ENCODE results near the gene EXOC3L1. TPM values are rescaled to one million over a fixed set of nuclear protein-coding genes. Genes with fewer than 3 reads are reported as not detected.

The EXOC3L1 gene
- total RNA-seq, 1 experiment from 2014 or later = not detected

GRCh38 chr16:67146523-67147357 is 43.2 kb downstream of the EXOC3L1 start:
- ATAC-seq = no peak
- DNase-seq = no peak
- H3K79me2 ChIP-seq (ENCODE audit: low read length) = no peaks in the 10 kb centered on the region
- no peaks in the 10 kb centered on the region for H3K27me3 ChIP-seq (ENCODE audit: low read length)
- POLR2A ChIA-PET (ENCODE audit: unreplicated experiment) = no interaction called here
- CTCF ChIA-PET = no interaction called here
- H3K36me3 ChIP-seq (ENCODE audit: low read depth, low read length) = no peaks in the 10 kb centered on the region; the same call in 1 of the 2 replicates
- TF ChIP-seq EZH2phosphoT487 (IDR thresholded peaks at IDR 0.05; ENCODE audit: borderline replicate concordance, low read length) (no peak), EZH2 (IDR thresholded peaks at IDR 0.05; ENCODE audit: low read length, unreplicated experiment) (no peak)
- TF ChIP-seq, protein P1, sequence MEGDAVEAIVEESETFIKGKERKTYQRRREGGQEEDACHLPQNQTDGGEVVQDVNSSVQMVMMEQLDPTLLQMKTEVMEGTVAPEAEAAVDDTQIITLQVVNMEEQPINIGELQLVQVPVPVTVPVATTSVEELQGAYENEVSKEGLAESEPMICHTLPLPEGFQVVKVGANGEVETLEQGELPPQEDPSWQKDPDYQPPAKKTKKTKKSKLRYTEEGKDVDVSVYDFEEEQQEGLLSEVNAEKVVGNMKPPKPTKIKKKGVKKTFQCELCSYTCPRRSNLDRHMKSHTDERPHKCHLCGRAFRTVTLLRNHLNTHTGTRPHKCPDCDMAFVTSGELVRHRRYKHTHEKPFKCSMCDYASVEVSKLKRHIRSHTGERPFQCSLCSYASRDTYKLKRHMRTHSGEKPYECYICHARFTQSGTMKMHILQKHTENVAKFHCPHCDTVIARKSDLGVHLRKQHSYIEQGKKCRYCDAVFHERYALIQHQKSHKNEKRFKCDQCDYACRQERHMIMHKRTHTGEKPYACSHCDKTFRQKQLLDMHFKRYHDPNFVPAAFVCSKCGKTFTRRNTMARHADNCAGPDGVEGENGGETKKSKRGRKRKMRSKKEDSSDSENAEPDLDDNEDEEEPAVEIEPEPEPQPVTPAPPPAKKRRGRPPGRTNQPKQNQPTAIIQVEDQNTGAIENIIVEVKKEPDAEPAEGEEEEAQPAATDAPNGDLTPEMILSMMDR (conservative IDR thresholded peaks at IDR 0.05; ENCODE audit: low read depth, low read length) = no peak
- H2AFZ ChIP-seq (ENCODE audit: low read length) = no peak overlapping the region
- H3K4me2 ChIP-seq (ENCODE audit: low read length) = no peak overlapping the region
- no peak overlapping the region for H3K4me3 ChIP-seq (ENCODE audit: low read length)
- H3K27ac ChIP-seq (ENCODE audit: low read length) = no peak overlapping the region
- H3K9ac ChIP-seq (ENCODE audit: low read length) = no peak overlapping the region
- H3F3A ChIP-seq (ENCODE audit: low read length, unreplicated experiment) = no peaks in the 10 kb centered on the region
- no TSS peak for BruUV-seq (replicated peaks)
- no peaks in the 10 kb centered on the region for H3K9me2 ChIP-seq (replicated peaks; ENCODE audit: low read length)
- H3K9me3 ChIP-seq (ENCODE audit: low read length) = no peaks in the 10 kb centered on the region
- no peaks in the 10 kb centered on the region for H3K4me1 ChIP-seq (ENCODE audit: insufficient read depth, low read length)
- H4K20me1 ChIP-seq (ENCODE audit: low read length) = no peaks in the 10 kb centered on the region
- intact Hi-C loops (cut with micrococcal nuclease) = no loop called here

GRCh38 chr16:67145746-67146145 is 44.2 kb downstream of the EXOC3L1 start:
- no peaks in the 10 kb centered on the region for H4K20me1 ChIP-seq (ENCODE audit: low read length)
- H3F3A ChIP-seq (ENCODE audit: low read length, unreplicated experiment) = no peaks in the 10 kb centered on the region
- no peak overlapping the region for H3K4me3 ChIP-seq (ENCODE audit: low read length)
- no TSS peak for BruUV-seq (replicated peaks)
- H3K9me3 ChIP-seq (ENCODE audit: low read length) = no peaks in the 10 kb centered on the region
- no peaks in the 10 kb centered on the region for H3K27me3 ChIP-seq (ENCODE audit: low read length)
- H3K27ac ChIP-seq (ENCODE audit: low read length) = no peak overlapping the region
- no peaks in the 10 kb centered on the region; the same call in 1 of the 2 replicates for H3K36me3 ChIP-seq (ENCODE audit: low read depth, low read length)
- H3K9ac ChIP-seq (ENCODE audit: low read length) = no peak overlapping the region
- intact Hi-C loops (cut with micrococcal nuclease) = no loop called here
- no peak overlapping the region for H3K4me2 ChIP-seq (ENCODE audit: low read length)
- POLR2A ChIA-PET (ENCODE audit: unreplicated experiment) = no interaction called here
- no peaks in the 10 kb centered on the region for H3K4me1 ChIP-seq (ENCODE audit: insufficient read depth, low read length)
- no peaks in the 10 kb centered on the region for H3K79me2 ChIP-seq (ENCODE audit: low read length)
- no peaks in the 10 kb centered on the region for H3K9me2 ChIP-seq (replicated peaks; ENCODE audit: low read length)
- H2AFZ ChIP-seq (ENCODE audit: low read length) = no peak overlapping the region
- no peak for TF ChIP-seq EZH2 (IDR thresholded peaks at IDR 0.05; ENCODE audit: low read length, unreplicated experiment)
- no peak for TF ChIP-seq EZH2phosphoT487 (IDR thresholded peaks at IDR 0.05; ENCODE audit: borderline replicate concordance, low read length)
- TF ChIP-seq, protein P1 (conservative IDR thresholded peaks at IDR 0.05; ENCODE audit: low read depth, low read length) = no peak
- DNase-seq = no peak
- CTCF ChIA-PET = no interaction called here
- no peak for ATAC-seq

GRCh38 chr16:67144943-67145342 is 45.0 kb downstream of the EXOC3L1 start:
- Histone ChIP-seq H4K20me1 (ENCODE audit: low read length) (no peaks in the 10 kb centered on the region), H3K36me3 (ENCODE audit: low read depth, low read length) (no peaks in the 10 kb centered on the region; the same call in 1 of the 2 replicates), H3K9me3 (ENCODE audit: low read length) (no peaks in the 10 kb centered on the region), H3K4me1 (ENCODE audit: insufficient read depth, low read length) (no peaks in the 10 kb centered on the region), H2AFZ (ENCODE audit: low read length) (no peak overlapping the region), H3K27ac (ENCODE audit: low read length) (no peak overlapping the region), H3K4me2 (ENCODE audit: low read length) (no peak overlapping the region), H3K79me2 (ENCODE audit: low read length) (no peaks in the 10 kb centered on the region), H3K9ac (ENCODE audit: low read length) (no peak overlapping the region), H3K9me2 (replicated peaks; ENCODE audit: low read length) (no peaks in the 10 kb centered on the region), H3K4me3 (ENCODE audit: low read length) (no peak overlapping the region), H3F3A (ENCODE audit: low read length, unreplicated experiment) (no peaks in the 10 kb centered on the region), H3K27me3 (ENCODE audit: low read length) (no peaks in the 10 kb centered on the region)
- BruUV-seq (replicated peaks) = no TSS peak
- POLR2A ChIA-PET (ENCODE audit: unreplicated experiment) = no interaction called here
- DNase-seq = no peak
- TF ChIP-seq, protein P1 (conservative IDR thresholded peaks at IDR 0.05; ENCODE audit: low read depth, low read length) = no peak
- TF ChIP-seq EZH2 (IDR thresholded peaks at IDR 0.05; ENCODE audit: low read length, unreplicated experiment) (no peak), EZH2phosphoT487 (IDR thresholded peaks at IDR 0.05; ENCODE audit: borderline replicate concordance, low read length) (no peak)
- intact Hi-C loops (cut with micrococcal nuclease) = no loop called here
- CTCF ChIA-PET = no interaction called here
- no peak for ATAC-seq
